ENCODE data around the gene CFAP73. TPM values are rescaled to one million over a fixed set of nuclear protein-coding genes. Genes with fewer than 3 reads are reported as not detected.

CFAP73 gene
- total and polyA plus RNA-seq, 10 of the 15 experiments (the other 5 are each of a cell fraction or from before 2014, with no cell fraction given), result 0.18 TPM; not detected in 9

DNA sequence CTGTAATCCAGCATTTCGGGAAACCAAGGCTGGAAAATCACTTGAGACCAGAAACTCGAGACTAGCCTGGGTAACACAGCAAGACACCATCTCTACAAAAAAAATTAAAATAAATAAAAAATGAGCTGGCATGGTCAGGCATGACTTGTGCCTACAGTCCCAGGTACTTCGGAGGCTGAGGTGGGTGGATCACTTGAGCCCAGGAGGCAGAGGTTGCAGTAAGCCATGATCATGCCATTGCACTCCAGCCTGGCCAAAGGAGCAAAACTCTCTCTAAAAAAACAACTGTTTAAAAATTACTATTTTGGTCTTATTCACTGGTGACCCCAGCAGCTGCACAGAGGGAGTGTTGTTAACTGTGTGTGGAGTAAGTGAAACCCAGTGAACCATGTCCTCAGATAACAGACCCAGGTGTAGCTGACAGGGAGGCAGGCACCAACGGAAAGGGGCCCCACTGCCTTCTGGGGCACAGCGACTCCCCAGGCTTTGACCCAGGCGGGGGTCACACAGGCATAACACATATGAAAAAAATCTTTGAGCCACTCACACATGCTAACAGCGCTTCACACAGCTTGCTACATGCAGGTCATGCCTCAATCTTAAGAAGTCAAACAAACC, 23.7 kb downstream of the CFAP73 start (continued):
- TF ChIP-seq, protein P1, sequence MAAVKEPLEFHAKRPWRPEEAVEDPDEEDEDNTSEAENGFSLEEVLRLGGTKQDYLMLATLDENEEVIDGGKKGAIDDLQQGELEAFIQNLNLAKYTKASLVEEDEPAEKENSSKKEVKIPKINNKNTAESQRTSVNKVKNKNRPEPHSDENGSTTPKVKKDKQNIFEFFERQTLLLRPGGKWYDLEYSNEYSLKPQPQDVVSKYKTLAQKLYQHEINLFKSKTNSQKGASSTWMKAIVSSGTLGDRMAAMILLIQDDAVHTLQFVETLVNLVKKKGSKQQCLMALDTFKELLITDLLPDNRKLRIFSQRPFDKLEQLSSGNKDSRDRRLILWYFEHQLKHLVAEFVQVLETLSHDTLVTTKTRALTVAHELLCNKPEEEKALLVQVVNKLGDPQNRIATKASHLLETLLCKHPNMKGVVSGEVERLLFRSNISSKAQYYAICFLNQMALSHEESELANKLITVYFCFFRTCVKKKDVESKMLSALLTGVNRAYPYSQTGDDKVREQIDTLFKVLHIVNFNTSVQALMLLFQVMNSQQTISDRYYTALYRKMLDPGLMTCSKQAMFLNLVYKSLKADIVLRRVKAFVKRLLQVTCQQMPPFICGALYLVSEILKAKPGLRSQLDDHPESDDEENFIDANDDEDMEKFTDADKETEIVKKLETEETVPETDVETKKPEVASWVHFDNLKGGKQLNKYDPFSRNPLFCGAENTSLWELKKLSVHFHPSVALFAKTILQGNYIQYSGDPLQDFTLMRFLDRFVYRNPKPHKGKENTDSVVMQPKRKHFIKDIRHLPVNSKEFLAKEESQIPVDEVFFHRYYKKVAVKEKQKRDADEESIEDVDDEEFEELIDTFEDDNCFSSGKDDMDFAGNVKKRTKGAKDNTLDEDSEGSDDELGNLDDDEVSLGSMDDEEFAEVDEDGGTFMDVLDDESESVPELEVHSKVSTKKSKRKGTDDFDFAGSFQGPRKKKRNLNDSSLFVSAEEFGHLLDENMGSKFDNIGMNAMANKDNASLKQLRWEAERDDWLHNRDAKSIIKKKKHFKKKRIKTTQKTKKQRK (IDR thresholded peaks at IDR 0.05; ENCODE audit: low read depth, low read length), result no peak
- TF ChIP-seq CHD2 (IDR thresholded peaks at IDR 0.05; ENCODE audit: borderline replicate concordance, low read depth, low read length) (peak; percentile 20; the same call in 1 of the 2 replicates), JUND (IDR thresholded peaks at IDR 0.05; ENCODE audit: low read depth, low read length) (no peak), MTA2 (IDR thresholded peaks at IDR 0.05; ENCODE audit: low read depth) (peak; percentile 40; the same call in 1 of the 2 replicates), BCL11A (IDR thresholded peaks at IDR 0.05; ENCODE audit: low read depth, low read length) (no peak), POU2F2 (IDR thresholded peaks at IDR 0.05; ENCODE audit: borderline replicate concordance, low read depth, low read length) (no peak), SREBF2 (IDR thresholded peaks at IDR 0.05; ENCODE audit: low read length) (no peak), NFIC (IDR thresholded peaks at IDR 0.05; ENCODE audit: low read depth, low read length) (no peak), EED (IDR thresholded peaks at IDR 0.05; ENCODE audit: low read depth) (0 out of 2 replicates have a peak, but pooled peaks have one; percentile 29), PAX5 (IDR thresholded peaks at IDR 0.05; ENCODE audit: borderline replicate concordance, low read depth, low read length) (peak; percentile 86), POLR2AphosphoS2 (IDR thresholded peaks at IDR 0.05; ENCODE audit: low read depth, low read length) (no peak), HDGF (IDR thresholded peaks at IDR 0.05) (no peak)
- TF ChIP-seq, protein P2, sequence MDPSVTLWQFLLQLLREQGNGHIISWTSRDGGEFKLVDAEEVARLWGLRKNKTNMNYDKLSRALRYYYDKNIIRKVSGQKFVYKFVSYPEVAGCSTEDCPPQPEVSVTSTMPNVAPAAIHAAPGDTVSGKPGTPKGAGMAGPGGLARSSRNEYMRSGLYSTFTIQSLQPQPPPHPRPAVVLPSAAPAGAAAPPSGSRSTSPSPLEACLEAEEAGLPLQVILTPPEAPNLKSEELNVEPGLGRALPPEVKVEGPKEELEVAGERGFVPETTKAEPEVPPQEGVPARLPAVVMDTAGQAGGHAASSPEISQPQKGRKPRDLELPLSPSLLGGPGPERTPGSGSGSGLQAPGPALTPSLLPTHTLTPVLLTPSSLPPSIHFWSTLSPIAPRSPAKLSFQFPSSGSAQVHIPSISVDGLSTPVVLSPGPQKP (IDR thresholded peaks at IDR 0.05; ENCODE audit: low read depth, low read length), result no peak
- TF ChIP-seq, protein P3, sequence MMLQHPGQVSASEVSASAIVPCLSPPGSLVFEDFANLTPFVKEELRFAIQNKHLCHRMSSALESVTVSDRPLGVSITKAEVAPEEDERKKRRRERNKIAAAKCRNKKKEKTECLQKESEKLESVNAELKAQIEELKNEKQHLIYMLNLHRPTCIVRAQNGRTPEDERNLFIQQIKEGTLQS (IDR thresholded peaks at IDR 0.05; ENCODE audit: borderline replicate concordance, extremely low read depth, low read depth, low read length), result no peak
- TF ChIP-seq, protein P4, sequence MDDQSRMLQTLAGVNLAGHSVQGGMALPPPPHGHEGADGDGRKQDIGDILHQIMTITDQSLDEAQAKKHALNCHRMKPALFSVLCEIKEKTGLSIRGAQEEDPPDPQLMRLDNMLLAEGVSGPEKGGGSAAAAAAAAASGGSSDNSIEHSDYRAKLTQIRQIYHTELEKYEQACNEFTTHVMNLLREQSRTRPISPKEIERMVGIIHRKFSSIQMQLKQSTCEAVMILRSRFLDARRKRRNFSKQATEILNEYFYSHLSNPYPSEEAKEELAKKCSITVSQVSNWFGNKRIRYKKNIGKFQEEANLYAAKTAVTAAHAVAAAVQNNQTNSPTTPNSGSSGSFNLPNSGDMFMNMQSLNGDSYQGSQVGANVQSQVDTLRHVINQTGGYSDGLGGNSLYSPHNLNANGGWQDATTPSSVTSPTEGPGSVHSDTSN (IDR thresholded peaks at IDR 0.05; ENCODE audit: insufficient replicate concordance, low read depth, low read length), result no peak
- TF ChIP-seq, protein P5, sequence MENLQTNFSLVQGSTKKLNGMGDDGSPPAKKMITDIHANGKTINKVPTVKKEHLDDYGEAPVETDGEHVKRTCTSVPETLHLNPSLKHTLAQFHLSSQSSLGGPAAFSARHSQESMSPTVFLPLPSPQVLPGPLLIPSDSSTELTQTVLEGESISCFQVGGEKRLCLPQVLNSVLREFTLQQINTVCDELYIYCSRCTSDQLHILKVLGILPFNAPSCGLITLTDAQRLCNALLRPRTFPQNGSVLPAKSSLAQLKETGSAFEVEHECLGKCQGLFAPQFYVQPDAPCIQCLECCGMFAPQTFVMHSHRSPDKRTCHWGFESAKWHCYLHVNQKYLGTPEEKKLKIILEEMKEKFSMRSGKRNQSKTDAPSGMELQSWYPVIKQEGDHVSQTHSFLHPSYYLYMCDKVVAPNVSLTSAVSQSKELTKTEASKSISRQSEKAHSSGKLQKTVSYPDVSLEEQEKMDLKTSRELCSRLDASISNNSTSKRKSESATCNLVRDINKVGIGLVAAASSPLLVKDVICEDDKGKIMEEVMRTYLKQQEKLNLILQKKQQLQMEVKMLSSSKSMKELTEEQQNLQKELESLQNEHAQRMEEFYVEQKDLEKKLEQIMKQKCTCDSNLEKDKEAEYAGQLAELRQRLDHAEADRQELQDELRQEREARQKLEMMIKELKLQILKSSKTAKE (IDR thresholded peaks at IDR 0.05; ENCODE audit: low read depth, poor library complexity, severe bottlenecking), result no peak
- TF ChIP-seq, protein P6, sequence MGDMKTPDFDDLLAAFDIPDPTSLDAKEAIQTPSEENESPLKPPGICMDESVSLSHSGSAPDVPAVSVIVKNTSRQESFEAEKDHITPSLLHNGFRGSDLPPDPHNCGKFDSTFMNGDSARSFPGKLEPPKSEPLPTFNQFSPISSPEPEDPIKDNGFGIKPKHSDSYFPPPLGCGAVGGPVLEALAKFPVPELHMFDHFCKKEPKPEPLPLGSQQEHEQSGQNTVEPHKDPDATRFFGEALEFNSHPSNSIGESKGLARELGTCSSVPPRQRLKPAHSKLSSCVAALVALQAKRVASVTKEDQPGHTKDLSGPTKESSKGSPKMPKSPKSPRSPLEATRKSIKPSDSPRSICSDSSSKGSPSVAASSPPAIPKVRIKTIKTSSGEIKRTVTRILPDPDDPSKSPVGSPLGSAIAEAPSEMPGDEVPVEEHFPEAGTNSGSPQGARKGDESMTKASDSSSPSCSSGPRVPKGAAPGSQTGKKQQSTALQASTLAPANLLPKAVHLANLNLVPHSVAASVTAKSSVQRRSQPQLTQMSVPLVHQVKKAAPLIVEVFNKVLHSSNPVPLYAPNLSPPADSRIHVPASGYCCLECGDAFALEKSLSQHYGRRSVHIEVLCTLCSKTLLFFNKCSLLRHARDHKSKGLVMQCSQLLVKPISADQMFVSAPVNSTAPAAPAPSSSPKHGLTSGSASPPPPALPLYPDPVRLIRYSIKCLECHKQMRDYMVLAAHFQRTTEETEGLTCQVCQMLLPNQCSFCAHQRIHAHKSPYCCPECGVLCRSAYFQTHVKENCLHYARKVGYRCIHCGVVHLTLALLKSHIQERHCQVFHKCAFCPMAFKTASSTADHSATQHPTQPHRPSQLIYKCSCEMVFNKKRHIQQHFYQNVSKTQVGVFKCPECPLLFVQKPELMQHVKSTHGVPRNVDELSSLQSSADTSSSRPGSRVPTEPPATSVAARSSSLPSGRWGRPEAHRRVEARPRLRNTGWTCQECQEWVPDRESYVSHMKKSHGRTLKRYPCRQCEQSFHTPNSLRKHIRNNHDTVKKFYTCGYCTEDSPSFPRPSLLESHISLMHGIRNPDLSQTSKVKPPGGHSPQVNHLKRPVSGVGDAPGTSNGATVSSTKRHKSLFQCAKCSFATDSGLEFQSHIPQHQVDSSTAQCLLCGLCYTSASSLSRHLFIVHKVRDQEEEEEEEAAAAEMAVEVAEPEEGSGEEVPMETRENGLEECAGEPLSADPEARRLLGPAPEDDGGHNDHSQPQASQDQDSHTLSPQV (IDR thresholded peaks at IDR 0.05), result peak; percentile 26; the same call in 1 of the 2 replicates
